Nephron progenitor cell (in vitro differentiated cells): Measurements from ENCODE around the gene SMAGP.

Experiments
- DNase-seq: peaks from one replicate; pipeline ENCODE4 v3.0.0; 2021
- H3K27ac Mint-ChIP-seq: 2 replicates; pipeline ENCODE4 v1.8.0; 2021; ENCODE audit warnings: mild to moderate bottlenecking, moderate library complexity, mixed read lengths
- H3K27me3 Mint-ChIP-seq: 2 replicates; pipeline ENCODE4 v1.8.0; 2021; ENCODE audit warnings: mild to moderate bottlenecking, low read depth, mixed read lengths; ENCODE audit not compliant: poor library complexity
- H3K36me3 Mint-ChIP-seq: 2 replicates; pipeline ENCODE4 v1.8.0; 2021; ENCODE audit warnings: low read depth, mixed read lengths
- H3K4me1 Mint-ChIP-seq: 2 replicates; pipeline ENCODE4 v1.8.0; 2021; ENCODE audit warnings: mixed read lengths
- H3K4me3 Mint-ChIP-seq: 2 replicates; pipeline ENCODE4 v1.8.0; 2021; ENCODE audit warnings: mild to moderate bottlenecking, moderate library complexity, mixed read lengths
- H3K9me3 Mint-ChIP-seq: 2 replicates; pipeline ENCODE4 v1.8.0; 2021; ENCODE audit warnings: mild to moderate bottlenecking, moderate library complexity, mixed read lengths
- TF ChIP-seq, protein P1 (sequence below): fragments of 200-600 bp; sonication (generic); IDR thresholded peaks from 2 replicates; pipeline ENCODE4 v1.5.0; 2021; ENCODE audit warnings: antibody characterized with exemption

Gene SMAGP

GRCh38 chr12:51242120-51242519 lies 28.1 kb downstream of the SMAGP start:
- Mint-ChIP-seq H3K36me3 (peaks cover 29% of the 10 kb centered on the region), H3K9me3 (no peaks in the 10 kb centered on the region), H3K27me3 (no peaks in the 10 kb centered on the region), H3K4me3 (no peak overlapping the region), H3K27ac (no peak overlapping the region), H3K4me1 (peaks cover 40% of the 10 kb centered on the region)
- TF ChIP-seq, protein P1, sequence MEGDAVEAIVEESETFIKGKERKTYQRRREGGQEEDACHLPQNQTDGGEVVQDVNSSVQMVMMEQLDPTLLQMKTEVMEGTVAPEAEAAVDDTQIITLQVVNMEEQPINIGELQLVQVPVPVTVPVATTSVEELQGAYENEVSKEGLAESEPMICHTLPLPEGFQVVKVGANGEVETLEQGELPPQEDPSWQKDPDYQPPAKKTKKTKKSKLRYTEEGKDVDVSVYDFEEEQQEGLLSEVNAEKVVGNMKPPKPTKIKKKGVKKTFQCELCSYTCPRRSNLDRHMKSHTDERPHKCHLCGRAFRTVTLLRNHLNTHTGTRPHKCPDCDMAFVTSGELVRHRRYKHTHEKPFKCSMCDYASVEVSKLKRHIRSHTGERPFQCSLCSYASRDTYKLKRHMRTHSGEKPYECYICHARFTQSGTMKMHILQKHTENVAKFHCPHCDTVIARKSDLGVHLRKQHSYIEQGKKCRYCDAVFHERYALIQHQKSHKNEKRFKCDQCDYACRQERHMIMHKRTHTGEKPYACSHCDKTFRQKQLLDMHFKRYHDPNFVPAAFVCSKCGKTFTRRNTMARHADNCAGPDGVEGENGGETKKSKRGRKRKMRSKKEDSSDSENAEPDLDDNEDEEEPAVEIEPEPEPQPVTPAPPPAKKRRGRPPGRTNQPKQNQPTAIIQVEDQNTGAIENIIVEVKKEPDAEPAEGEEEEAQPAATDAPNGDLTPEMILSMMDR = no peak
- DNase-seq = no peak

GRCh38 chr12:51240971-51241370 lies 29.2 kb downstream of the SMAGP start:
- no peak overlapping the region for H3K4me3 Mint-ChIP-seq
- H3K27me3 Mint-ChIP-seq = no peaks in the 10 kb centered on the region
- peaks cover 28% of the 10 kb centered on the region for H3K4me1 Mint-ChIP-seq
- H3K9me3 Mint-ChIP-seq = no peaks in the 10 kb centered on the region
- H3K36me3 Mint-ChIP-seq = peaks cover 29% of the 10 kb centered on the region
- DNase-seq = no peak
- H3K27ac Mint-ChIP-seq = no peak overlapping the region
- TF ChIP-seq, protein P1 = no peak

DNA sequence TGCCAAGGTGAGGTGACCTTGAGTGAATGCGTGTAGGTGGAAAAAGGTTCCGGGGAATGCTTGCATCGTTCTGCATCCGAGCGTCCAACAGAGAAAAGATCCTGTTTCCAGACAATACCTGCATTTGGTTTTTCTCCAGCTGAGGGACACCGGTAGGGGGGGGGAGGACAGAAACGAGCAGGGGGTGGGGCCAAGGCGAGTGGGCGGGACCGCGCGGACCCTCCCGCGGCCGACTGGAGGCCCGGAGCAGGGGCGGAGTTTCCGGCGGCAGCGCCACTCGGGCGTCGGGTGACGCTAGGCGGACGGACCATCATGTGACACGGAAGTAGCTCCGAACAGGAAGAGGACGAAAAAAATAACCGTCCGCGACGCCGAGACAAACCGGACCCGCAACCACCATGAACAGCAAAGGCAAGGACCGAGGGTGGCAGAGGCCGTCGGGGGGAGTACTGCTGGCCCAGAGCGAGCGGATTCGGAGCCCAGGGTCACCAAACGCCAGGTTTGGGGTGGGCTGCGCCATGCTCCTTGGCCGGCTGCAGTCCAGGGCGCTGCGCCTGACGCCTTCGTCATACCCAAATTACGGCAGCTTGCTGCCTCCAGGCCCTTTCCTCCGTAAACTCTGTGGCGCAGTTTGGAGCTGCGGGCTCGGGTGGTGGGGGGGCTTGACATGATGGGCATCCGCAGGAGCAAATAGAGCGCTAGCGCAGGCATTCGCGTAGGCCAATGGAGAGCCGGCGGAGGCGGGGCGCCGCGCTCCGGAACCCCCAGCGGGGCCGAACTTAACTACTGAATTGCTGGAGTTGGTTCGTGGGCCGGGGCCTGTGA lies 31.5 kb downstream of the SMAGP start, which contains the start of gene DAZAP2:
TSS of gene DAZAP2 (plus strand) at position 317 of the 825 bp plus-strand sequence. CDS start at position 399, 82 bp downstream.
- DNase-seq = peak; percentile 98
- peak within 1 kb of the TSS; percentile 100 for H3K27ac Mint-ChIP-seq
- no peaks in the 10 kb centered on the region for H3K9me3 Mint-ChIP-seq
- peaks cover 22% of the 10 kb centered on the region for H3K4me1 Mint-ChIP-seq
- TF ChIP-seq, protein P1 = no peak
- H3K36me3 Mint-ChIP-seq = peaks cover 20% of the 10 kb centered on the region
- peaks cover 9% of the 10 kb centered on the region for H3K27me3 Mint-ChIP-seq
- H3K4me3 Mint-ChIP-seq = peak within 1 kb of the TSS; percentile 95

DNA sequence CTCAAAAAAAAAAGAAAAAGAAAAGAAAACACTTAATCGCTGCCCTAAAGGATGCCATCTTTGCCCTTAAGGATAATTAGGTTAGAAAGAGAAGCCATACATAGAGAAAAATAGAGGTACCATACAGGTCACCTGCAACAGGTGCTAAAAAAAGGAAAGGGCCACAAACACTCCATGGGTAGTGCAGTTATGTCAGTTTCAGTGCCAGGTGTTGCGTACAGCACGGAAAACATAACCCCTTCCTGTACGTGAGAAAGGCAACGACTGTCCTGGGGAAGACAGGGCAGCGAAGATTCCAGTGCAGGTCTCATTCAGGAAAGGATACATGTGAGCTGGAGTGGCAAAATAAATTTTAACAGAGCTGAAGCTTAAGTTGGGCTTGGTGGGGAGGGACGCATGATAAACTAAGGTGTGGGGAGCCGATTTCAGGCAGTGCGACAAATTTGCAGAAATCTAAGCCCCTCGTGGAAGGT lies 32.1 kb downstream of the SMAGP start:
- H3K36me3 Mint-ChIP-seq = peaks cover 18% of the 10 kb centered on the region
- peak overlapping the region; percentile 100 for H3K27ac Mint-ChIP-seq
- H3K9me3 Mint-ChIP-seq = no peaks in the 10 kb centered on the region
- peaks cover 22% of the 10 kb centered on the region for H3K4me1 Mint-ChIP-seq
- H3K4me3 Mint-ChIP-seq = peak overlapping the region; percentile 95
- TF ChIP-seq, protein P1 = no peak
- peaks cover 12% of the 10 kb centered on the region for H3K27me3 Mint-ChIP-seq
- no peak for DNase-seq

GRCh38 chr12:51234530-51234929 lies 35.7 kb downstream of the SMAGP start:
- no peak for DNase-seq
- Mint-ChIP-seq H3K9me3 (no peaks in the 10 kb centered on the region), H3K36me3 (no peaks in the 10 kb centered on the region), H3K27me3 (peaks cover 12% of the 10 kb centered on the region), H3K27ac (no peak overlapping the region), H3K4me3 (no peak overlapping the region), H3K4me1 (peaks cover 12% of the 10 kb centered on the region)
- TF ChIP-seq, protein P1 = no peak
